K562 treated with DMSO at 1 percent for 24 hours (cell line): Measurements from ENCODE around the gene ZNF559. TPM values are rescaled to one million over a fixed set of nuclear protein-coding genes. Genes with fewer than 3 reads are reported as not detected.

Source experiments
- total RNA-seq: library from RNA; unstranded; fragments of 300-600 nt; gene quantifications from 2 replicates; pipeline ENCODE4 v1.2.3, GENCODE V29; 2022; ENCODE audit warnings: low read depth; ENCODE audit not compliant: insufficient read depth

The ZNF559 gene
- total RNA-seq: 5.7 and 8.4 TPM in 2 replicates

DNA sequence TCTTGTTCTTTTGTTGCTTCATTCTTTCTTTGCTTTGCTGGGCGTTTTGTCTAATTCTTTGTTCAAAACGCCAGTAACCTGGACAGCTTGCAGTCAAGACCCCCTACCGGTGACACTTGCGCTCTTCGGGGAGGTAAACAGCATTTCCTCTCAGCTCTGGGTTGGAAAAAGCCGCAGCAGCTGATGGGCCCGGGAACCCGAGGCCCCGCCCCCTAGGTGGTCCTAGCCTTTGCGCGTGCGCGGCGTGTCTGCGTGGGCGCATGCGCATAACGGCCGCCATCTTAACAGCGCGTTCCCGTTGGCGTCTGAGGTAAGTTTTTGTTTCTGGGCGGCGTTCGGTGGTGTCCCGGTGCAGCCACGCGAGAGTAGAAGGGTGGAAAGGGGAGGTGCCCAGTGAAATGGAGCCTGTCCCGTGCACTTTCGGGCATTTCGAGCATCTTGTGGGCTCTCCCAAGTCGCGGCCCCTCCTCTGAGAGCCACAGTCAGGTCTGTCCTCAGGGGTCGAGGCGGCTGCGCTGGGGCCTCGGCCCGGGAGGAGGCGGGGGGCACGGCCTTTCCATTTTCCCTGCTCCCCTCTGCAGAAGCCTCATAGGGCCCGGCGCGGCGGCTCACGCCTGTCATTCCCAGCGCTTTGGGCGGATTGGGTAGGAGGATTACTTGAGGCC lies at the start of gene ZNF559:
Gene ZNF559 (plus strand): TSS at position 261 of the 665 bp plus-strand sequence. CDS start 14,371 bp downstream, outside the sequence.

GRCh38 chr19:9309139-9309973 lies 14.6 kb upstream of the ZNF559 start, which contains the start of gene ZNF699:
Gene ZNF699 (minus strand): TSS chr19:9309838. CDS start chr19:9305119, 4,719 bp downstream.

DNA sequence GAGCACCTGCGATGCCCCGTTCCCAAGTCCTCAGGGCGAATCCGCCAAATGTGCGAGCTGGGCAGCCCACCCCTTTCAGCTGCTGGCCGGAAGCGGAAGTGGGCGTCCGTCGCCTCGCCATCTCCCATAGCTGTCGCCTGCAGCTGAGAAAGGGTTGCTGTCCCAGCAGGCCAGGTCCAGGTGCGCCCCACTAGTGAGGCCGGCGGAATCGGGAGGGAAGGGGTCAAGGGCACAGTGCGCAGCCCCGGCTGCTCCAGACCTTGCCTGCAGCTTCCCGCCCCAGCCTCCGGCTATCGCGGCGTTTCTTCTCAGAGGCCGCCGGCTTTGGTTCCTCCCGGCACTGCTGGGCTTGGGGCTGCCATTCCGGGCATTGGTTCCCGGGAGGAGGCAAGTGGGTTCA lies 38.9 kb downstream of the ZNF559 start, which contains the start of gene ZNF177:
Gene ZNF177 (plus strand): TSS at position 109 of the 400 bp plus-strand sequence. CDS start 15,299 bp downstream, outside the sequence.

Other genes with a start within 250 kb of the ZNF559 start
- not detected in 2 replicates for gene OR1M1, start 237.1 kb upstream of the ZNF559 start, total RNA-seq
- not detected in 2 replicates for gene OR7G2, start 216.7 kb upstream of the ZNF559 start, total RNA-seq
- gene OR7G1, start 208.4 kb upstream of the ZNF559 start, total RNA-seq: not detected in 2 replicates
- not detected in 2 replicates for gene OR7G3, start 197.2 kb upstream of the ZNF559 start, total RNA-seq
- gene ZNF317, start 183.8 kb upstream of the ZNF559 start, total RNA-seq: 15.4 and 16.9 TPM in 2 replicates
- 0.38 and 0.75 TPM in 2 replicates for gene OR7D2, start 145.2 kb upstream of the ZNF559 start, total RNA-seq
- gene OR7D4, start 104.6 kb upstream of the ZNF559 start, total RNA-seq: not detected in 2 replicates
- not detected in 2 replicates for gene OR7E24, start 73.2 kb upstream of the ZNF559 start, total RNA-seq
- 2.9 and 5.7 TPM in 2 replicates for gene ZNF699, start 14.3 kb upstream of the ZNF559 start, total RNA-seq
- 2.2 and 7.2 TPM in 2 replicates for gene ZNF177, start 38.8 kb downstream of the ZNF559 start, total RNA-seq
- 18.9 and 19.1 TPM in 2 replicates for gene ZNF266, start 111.4 kb downstream of the ZNF559 start, total RNA-seq
- 0.19 TPM in 1 of 2 replicates, not detected in the other for gene ZNF560, start 174.4 kb downstream of the ZNF559 start, total RNA-seq
- 3.1 and 6.3 TPM in 2 replicates for gene ZNF426, start 214.5 kb downstream of the ZNF559 start, total RNA-seq